Mesendoderm (in vitro differentiated cells): ENCODE measurements around the gene PTPRZ1.
A peak's percentile ranks its signal among the peaks of the same experiment; 100 is the strongest.

Experiments
- DNase-seq: peaks from one replicate; pipeline ENCODE4 v3.0.0; 2013
- H2AK5ac ChIP-seq: 2 replicates; pipeline ENCODE4 v1.6.1; 2013; ENCODE audit warnings: low read length, inconsistent platforms
- H2BK120ac ChIP-seq: 2 replicates; pipeline ENCODE4 v1.6.1; 2013; ENCODE audit warnings: low read depth, mild to moderate bottlenecking, low read length, moderate library complexity, mixed read lengths
- H2BK15ac ChIP-seq: replicated peaks from 2 replicates; pipeline ENCODE4 v1.6.1; 2013; ENCODE audit warnings: low read depth, mild to moderate bottlenecking, moderate library complexity
- H2BK5ac ChIP-seq: 2 replicates; pipeline ENCODE4 v1.6.1; 2013; ENCODE audit warnings: low read length, inconsistent platforms
- H3K18ac ChIP-seq: 2 replicates; pipeline ENCODE4 v1.6.1; 2013; ENCODE audit warnings: mild to moderate bottlenecking, low read length, mixed read lengths
- H3K23ac ChIP-seq: one replicate; pipeline ENCODE4 v1.6.1; 2013; ENCODE audit warnings: low read length
- H3K27ac ChIP-seq: 2 replicates; pipeline ENCODE4 v1.5.1; 2013; ENCODE audit warnings: low read depth, mild to moderate bottlenecking, inconsistent platforms, low read length, moderate library complexity
- H3K27me3 ChIP-seq: 2 replicates; pipeline ENCODE4 v1.6.1; 2013; ENCODE audit warnings: low read length, control low read depth, mild to moderate bottlenecking, inconsistent platforms; ENCODE audit not compliant: insufficient read depth, poor library complexity
- H3K36me3 ChIP-seq: 2 replicates; pipeline ENCODE4 v1.6.1; 2013; ENCODE audit warnings: low read length, inconsistent platforms; ENCODE audit not compliant: control insufficient read depth, insufficient read depth
- H3K4ac ChIP-seq: one replicate; pipeline ENCODE4 v1.6.1; 2013; ENCODE audit warnings: low read depth, mild to moderate bottlenecking, low read length, moderate library complexity
- H3K4me1 ChIP-seq: 2 replicates; pipeline ENCODE4 v1.6.1; 2013; ENCODE audit warnings: low read depth, low read length, inconsistent platforms; ENCODE audit not compliant: control insufficient read depth
- H3K4me2 ChIP-seq: 2 replicates; pipeline ENCODE4 v1.6.1; 2013; ENCODE audit warnings: low read length
- H3K4me3 ChIP-seq: 2 replicates; pipeline ENCODE4 v1.5.1; 2013; ENCODE audit warnings: mild to moderate bottlenecking, low read length
- H3K56ac ChIP-seq: one replicate; pipeline ENCODE4 v1.6.1; 2013; ENCODE audit warnings: low read length
- H3K79me1 ChIP-seq: 2 replicates; pipeline ENCODE4 v1.6.1; 2013; ENCODE audit warnings: low read length, inconsistent platforms
- H3K79me2 ChIP-seq: 2 replicates; pipeline ENCODE4 v1.6.1; 2013; ENCODE audit warnings: mild to moderate bottlenecking, low read length; ENCODE audit not compliant: control insufficient read depth, insufficient read depth
- H3K9ac ChIP-seq: 2 replicates; pipeline ENCODE4 v1.6.1; 2013; ENCODE audit warnings: low read length, inconsistent platforms
- H4K5ac ChIP-seq: one replicate; pipeline ENCODE4 v1.6.1; 2013; ENCODE audit warnings: low read length
- H4K8ac ChIP-seq: one replicate; pipeline ENCODE4 v1.6.1; 2013; ENCODE audit warnings: low read depth, mild to moderate bottlenecking, control low read depth, low read length, moderate library complexity
- WGBS: extraction: QIAGEN DNeasy Blood & Tissue Kit; methylation state at CpG from one replicate; pipeline ENCODE4 v1.1.7; 2013; ENCODE audit warnings: low lambda C conversion rate, missing lambda C conversion rate; ENCODE audit not compliant: insufficient coverage; ENCODE audit errors: extremely low coverage; 5-methylcytosine and 5-hydroxymethylcytosine counted together

Gene PTPRZ1

DNA sequence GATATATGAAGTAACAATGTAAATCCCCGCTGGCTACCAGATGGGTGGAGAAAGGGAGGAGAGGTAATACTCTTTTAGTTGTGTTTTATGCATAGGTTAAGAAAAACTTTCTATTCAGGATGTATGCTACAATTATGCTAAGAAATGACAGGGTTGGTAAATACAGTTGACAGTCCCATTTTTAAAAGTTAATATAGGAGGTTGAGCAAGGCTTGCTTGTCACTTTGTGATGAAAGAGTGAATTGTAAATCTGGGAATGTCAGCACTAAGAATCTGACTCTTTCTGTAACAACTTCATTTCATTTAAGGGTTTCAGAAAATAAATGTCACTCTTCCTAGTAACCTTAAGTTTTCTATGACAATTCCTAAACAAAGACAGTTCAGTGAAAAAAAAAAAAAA, 59.8 kb downstream of the PTPRZ1 start:
- no peak overlapping the region for H3K4me2 ChIP-seq
- WGBS, result no CpG with 5 or more reads among the region's 1 CpG
- H2BK120ac ChIP-seq, result no peak overlapping the region

DNA sequence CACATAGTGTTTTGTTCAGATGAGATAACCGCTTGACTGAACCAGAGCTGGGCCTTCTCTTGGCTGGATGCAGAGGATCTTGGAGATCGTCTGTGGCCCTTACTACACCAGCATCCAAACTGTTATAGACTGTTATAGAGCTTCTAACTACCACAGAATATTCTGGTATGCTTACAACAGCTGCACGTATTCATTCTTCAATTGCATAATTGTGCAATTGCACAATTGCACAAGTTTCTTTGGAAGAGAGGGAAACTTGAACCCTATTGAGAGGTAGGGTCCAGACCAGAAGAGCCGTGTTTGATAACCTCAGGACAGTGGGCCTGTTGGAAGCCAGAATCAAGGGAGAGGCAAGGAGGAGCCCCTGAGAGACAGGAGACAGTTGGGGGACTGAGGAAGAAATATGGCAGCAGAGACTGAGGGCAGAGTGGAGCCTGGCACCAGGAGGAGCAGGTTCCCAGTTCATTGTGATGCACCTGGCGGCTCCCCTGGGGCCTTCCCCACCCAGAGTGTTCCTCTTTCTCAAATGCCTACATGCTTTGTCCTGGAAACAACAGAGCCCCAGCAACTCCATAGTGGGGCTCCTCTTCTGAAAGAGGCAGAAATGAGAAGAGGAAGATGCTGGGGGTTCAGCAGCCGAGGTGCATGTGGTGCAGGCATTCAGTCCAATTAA, 64.1 kb downstream of the PTPRZ1 start:
- Histone ChIP-seq H2BK15ac (no peak overlapping the region), H3K27me3 (no peaks in the 10 kb centered on the region), H3K56ac (no peak overlapping the region), H2BK120ac (no peak overlapping the region), H3K4me2 (no peak overlapping the region), H3K18ac (peak overlapping the region; percentile 8), H4K5ac (no peak overlapping the region), H2BK5ac (no peak overlapping the region), H2AK5ac (no peak overlapping the region), H3K36me3 (no peaks in the 10 kb centered on the region), H3K9ac (no peak overlapping the region), H3K79me1 (no peaks in the 10 kb centered on the region), H3K23ac (no peak overlapping the region), H4K8ac (no peak overlapping the region), H3K4ac (no peak overlapping the region), H3K4me3 (no peak overlapping the region), H3K27ac (no peak overlapping the region), H3K4me1 (peaks cover 6% of the 10 kb centered on the region), H3K79me2 (no peaks in the 10 kb centered on the region)
- DNase-seq, result no peak
- WGBS, result no CpG with 5 or more reads among the region's 6 CpGs

More for the DNA sequence above, 59.8 kb downstream of the PTPRZ1 start:
- Histone ChIP-seq H2BK15ac (no peak overlapping the region), H4K8ac (no peak overlapping the region), H3K27me3 (no peaks in the 10 kb centered on the region), H3K4me1 (peaks cover 6% of the 10 kb centered on the region), H3K4me3 (no peak overlapping the region), H4K5ac (no peak overlapping the region), H3K79me1 (no peaks in the 10 kb centered on the region), H3K56ac (no peak overlapping the region), H3K36me3 (no peaks in the 10 kb centered on the region), H3K18ac (no peak overlapping the region), H2BK5ac (no peak overlapping the region), H3K79me2 (no peaks in the 10 kb centered on the region), H3K4ac (no peak overlapping the region), H2AK5ac (no peak overlapping the region), H3K27ac (no peak overlapping the region), H3K23ac (no peak overlapping the region), H3K9ac (no peak overlapping the region)
- DNase-seq, result no peak

DNA sequence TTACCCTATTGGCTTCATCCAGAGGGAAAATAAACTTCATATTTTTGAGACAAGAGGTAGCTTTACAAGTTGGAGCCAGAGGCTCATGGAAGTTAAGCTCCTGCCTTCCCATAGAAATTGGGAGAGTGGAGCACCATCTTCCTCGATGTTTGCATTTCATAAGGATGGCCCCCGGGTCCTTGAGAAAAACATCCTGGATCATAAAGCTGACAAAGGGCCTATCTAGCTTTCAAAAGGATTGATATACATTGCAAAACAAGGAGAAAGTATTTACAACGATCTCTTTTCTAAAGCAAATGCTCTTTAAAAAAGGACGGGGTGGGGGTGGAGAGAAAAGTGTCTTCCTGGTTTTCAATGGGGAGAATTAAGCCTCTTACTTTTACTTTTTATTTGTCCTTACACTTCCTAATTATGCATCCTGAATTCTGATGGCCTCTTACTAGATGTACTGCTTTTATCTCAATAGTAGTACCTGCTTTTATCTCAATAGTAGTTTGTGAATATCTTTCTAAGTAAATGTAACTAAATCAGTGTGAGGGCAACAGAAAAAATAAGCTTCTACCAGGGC, 65.6 kb downstream of the PTPRZ1 start:
- H3K79me1 ChIP-seq, result no peaks in the 10 kb centered on the region
- WGBS, result no CpG with 5 or more reads among the region's 4 CpGs
- no peaks in the 10 kb centered on the region for H3K79me2 ChIP-seq
- no peak overlapping the region for H2BK120ac ChIP-seq
- H3K36me3 ChIP-seq, result no peaks in the 10 kb centered on the region
- H2AK5ac ChIP-seq, result no peak overlapping the region
- no peak overlapping the region for H3K18ac ChIP-seq
- H3K4me3 ChIP-seq, result no peak overlapping the region
- H3K27me3 ChIP-seq, result no peaks in the 10 kb centered on the region
- H2BK5ac ChIP-seq, result no peak overlapping the region
- H3K4ac ChIP-seq, result no peak overlapping the region
- H4K8ac ChIP-seq, result no peak overlapping the region
- no peak overlapping the region for H3K23ac ChIP-seq
- H4K5ac ChIP-seq, result no peak overlapping the region
- no peak overlapping the region for H2BK15ac ChIP-seq
- peaks cover 6% of the 10 kb centered on the region for H3K4me1 ChIP-seq
- no peak overlapping the region for H3K9ac ChIP-seq
- H3K4me2 ChIP-seq, result no peak overlapping the region
- no peak overlapping the region for H3K56ac ChIP-seq
- DNase-seq, result peak; percentile 43
- H3K27ac ChIP-seq, result no peak overlapping the region

DNA sequence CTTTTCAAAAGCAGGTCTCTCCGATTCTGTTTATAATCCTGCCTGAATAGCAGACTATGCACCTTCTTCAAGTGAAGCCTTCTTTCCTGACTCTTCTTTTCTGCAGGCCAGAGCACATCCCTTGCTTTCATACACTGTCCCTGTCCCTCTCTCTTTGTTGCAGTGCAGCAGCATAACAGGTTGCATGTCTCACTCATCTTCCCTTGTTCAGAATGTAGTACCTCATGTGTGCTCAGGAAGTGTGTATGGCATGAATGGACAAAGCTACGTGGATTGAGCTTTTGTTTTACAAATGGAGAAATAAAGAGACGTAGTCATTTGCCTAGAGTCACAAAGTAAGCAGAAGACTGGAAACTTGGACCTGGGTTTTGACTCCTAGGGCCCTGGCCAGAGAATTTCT, 68.0 kb downstream of the PTPRZ1 start:
- WGBS, result no CpG with 5 or more reads among the region's 3 CpGs
- no peak overlapping the region for H3K4me2 ChIP-seq

DNA sequence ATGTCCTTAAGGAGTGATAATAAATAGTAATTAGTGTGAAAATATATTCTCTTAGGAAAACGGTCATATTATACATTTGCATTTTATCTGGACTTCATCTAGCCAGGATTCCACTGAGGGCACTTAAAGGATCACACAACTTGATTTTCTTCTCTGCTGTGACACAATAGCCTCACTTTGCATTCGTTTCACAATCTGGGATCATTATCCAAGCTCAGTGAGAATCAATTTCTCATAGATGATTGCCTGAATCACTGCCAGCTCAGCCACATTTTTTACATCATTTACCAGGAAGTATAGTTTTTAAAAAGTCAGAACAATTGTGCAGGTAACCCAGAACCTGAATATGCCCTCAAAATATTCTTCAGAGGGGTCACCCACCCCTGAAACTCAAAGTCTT, 68.9 kb downstream of the PTPRZ1 start:
- WGBS, result no CpG with 5 or more reads among the region's 2 CpGs
- H3K9ac ChIP-seq, result no peak overlapping the region
- no peak overlapping the region for H3K23ac ChIP-seq
- H3K56ac ChIP-seq, result no peak overlapping the region
- no peak overlapping the region for H2AK5ac ChIP-seq
- no peak overlapping the region for H3K18ac ChIP-seq
- H4K5ac ChIP-seq, result no peak overlapping the region
- H2BK5ac ChIP-seq, result no peak overlapping the region
- no peak overlapping the region for H4K8ac ChIP-seq
- no peak overlapping the region for H3K4me3 ChIP-seq
- no peak for DNase-seq
- no peak overlapping the region for H3K27ac ChIP-seq
- no peaks in the 10 kb centered on the region for H3K27me3 ChIP-seq
- no peak overlapping the region for H2BK120ac ChIP-seq
- no peak overlapping the region for H3K4ac ChIP-seq
- no peaks in the 10 kb centered on the region for H3K79me1 ChIP-seq
- no peak overlapping the region for H3K4me2 ChIP-seq
- H2BK15ac ChIP-seq, result no peak overlapping the region
- H3K79me2 ChIP-seq, result no peaks in the 10 kb centered on the region
- no peaks in the 10 kb centered on the region for H3K36me3 ChIP-seq
- H3K4me1 ChIP-seq, result peaks cover 4% of the 10 kb centered on the region

More for the DNA sequence above, 68.0 kb downstream of the PTPRZ1 start:
- no peak for DNase-seq
- H2BK120ac ChIP-seq, result no peak overlapping the region
- no peak overlapping the region for H3K23ac ChIP-seq
- H3K79me2 ChIP-seq, result no peaks in the 10 kb centered on the region
- no peaks in the 10 kb centered on the region for H3K79me1 ChIP-seq
- peaks cover 6% of the 10 kb centered on the region for H3K4me1 ChIP-seq
- no peak overlapping the region for H3K18ac ChIP-seq
- no peaks in the 10 kb centered on the region for H3K36me3 ChIP-seq
- H3K27me3 ChIP-seq, result no peaks in the 10 kb centered on the region
- no peak overlapping the region for H4K8ac ChIP-seq
- H3K9ac ChIP-seq, result no peak overlapping the region
- no peak overlapping the region for H2AK5ac ChIP-seq
- H3K27ac ChIP-seq, result no peak overlapping the region
- H2BK15ac ChIP-seq, result no peak overlapping the region
- H3K56ac ChIP-seq, result peak overlapping the region; percentile 3
- H3K4ac ChIP-seq, result no peak overlapping the region
- no peak overlapping the region for H2BK5ac ChIP-seq
- H3K4me3 ChIP-seq, result no peak overlapping the region
- H4K5ac ChIP-seq, result no peak overlapping the region

DNA sequence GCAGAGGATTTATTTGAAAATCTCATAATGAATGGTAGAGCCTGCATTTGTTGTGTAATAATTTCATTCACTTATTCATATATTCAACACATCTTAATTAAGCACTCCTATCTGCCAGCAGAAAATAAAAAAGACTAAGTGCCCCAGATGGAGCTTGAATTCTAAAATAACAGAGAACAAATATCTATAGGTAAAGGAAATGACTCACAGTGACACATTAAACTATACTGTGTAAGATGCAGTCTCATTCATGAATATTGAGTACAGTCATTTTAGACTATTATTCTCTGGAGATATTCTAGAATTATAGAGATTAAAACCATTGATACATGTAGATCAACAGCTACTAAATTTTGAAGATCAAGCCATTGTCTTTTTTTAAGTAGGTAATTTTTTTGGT, 72.1 kb downstream of the PTPRZ1 start:
- Histone ChIP-seq H3K27me3 (no peaks in the 10 kb centered on the region), H3K27ac (no peak overlapping the region), H3K79me2 (no peaks in the 10 kb centered on the region), H2BK120ac (no peak overlapping the region), H2BK5ac (no peak overlapping the region), H3K9ac (no peak overlapping the region), H3K79me1 (no peaks in the 10 kb centered on the region), H3K23ac (no peak overlapping the region), H2AK5ac (no peak overlapping the region), H3K56ac (no peak overlapping the region), H2BK15ac (no peak overlapping the region), H3K4ac (no peak overlapping the region), H3K4me3 (no peak overlapping the region), H4K8ac (no peak overlapping the region), H3K18ac (no peak overlapping the region), H3K4me2 (no peak overlapping the region), H4K5ac (no peak overlapping the region), H3K36me3 (no peaks in the 10 kb centered on the region), H3K4me1 (no peaks in the 10 kb centered on the region)
- DNase-seq, result no peak
